ENCODE data around the gene DIS3L.
"Not testable (repeated sequence)": the region's sequence is repeated elsewhere in the genome, so short reads cannot be mapped to it uniquely, and the experiment has no call there.

Gene DIS3L

DNA sequence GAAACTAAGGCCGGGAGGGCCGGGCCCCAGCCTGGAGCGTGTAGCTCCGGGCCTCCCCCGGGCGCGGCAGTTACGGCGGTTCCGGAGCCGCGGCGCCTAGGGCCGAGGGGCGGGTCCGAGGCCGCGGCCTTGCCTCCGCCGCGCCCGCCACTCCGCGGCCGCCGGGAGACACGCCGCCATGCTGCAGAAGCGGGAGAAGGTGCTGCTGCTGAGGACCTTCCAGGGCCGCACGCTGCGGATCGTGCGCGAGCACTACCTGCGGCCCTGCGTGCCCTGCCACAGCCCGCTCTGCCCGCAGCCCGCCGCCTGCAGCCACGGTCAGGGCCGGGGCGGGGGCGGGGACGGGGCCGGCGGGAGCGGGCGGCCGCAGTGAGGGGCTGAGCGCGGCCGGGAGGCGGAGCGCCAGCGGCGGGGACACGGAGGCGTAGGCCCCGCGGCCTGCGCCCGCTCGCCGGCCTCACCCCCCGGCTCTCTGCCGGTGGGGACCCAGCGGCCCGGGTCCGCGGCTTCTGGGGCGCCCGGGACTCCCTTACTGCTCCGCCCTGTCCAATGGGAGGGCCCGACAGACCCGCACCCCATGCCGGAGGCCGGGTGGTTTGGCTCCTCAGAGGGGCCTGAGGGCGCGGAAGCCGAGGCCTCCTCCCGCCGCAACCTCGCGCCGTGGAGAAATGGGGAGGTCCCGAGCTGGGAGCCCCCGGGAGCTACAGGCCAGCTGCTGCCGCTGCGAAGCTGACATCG lies at the start of gene DIS3L:
Gene DIS3L, plus strand, starts transcription at position 150 of the 738 bp plus-strand sequence. Its CDS starts 29 bp downstream, at position 179.
- peak; percentile 30 to 47 (median 33) for DNase-seq (ENCODE audit: low read depth in 3 of 3)

GRCh38 chr15:66245832-66246231 lies 47.5 kb upstream of the DIS3L start:
- not testable (repeated sequence) for DNase-seq (ENCODE audit: low read depth in 3 of 3)

- no peak for DNase-seq (ENCODE audit: low read depth in 3 of 3)
Observed at GRCh38 chr15:66246937-66247336, 46.4 kb upstream of the DIS3L start.

GRCh38 chr15:66249605-66250174 lies 43.7 kb upstream of the DIS3L start:
- no peak for DNase-seq (ENCODE audit: low read depth in 3 of 3)

DNA sequence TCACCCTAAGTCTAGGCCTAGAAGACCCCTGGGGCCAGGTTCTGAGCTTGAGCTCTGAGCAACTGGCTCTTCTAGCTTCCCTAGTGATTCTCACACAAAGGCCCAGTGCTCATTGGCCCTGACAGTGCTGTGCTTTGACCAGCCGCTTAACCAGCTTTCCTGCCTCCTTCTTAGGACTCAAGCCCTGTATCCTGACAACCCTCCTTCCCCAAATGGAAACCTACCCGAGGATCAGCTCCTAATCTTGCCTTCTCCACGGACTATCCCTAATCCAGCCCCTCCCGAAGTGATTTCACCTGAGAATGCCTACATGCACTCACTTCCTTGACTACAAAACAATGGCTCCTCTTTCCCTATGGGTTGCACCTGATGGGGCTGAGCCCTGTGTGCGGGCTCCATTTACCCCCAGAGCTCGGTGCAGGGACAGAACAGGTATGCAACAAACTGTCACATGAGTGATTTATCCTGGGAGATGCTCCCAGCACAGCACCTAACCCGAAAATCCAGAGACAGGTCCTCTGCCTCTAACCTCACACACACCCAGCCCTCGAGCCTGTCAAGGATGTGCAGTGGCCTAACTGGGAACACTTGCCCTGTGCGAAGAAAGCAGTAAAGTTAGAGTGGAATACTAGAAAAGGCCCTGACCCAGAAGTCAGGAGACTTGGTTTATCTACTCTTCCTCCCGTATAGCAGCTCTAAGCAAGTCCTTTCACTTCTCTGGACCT lies 42.1 kb upstream of the DIS3L start:
- DNase-seq (ENCODE audit: low read depth in 3 of 3) = no peak

DNA sequence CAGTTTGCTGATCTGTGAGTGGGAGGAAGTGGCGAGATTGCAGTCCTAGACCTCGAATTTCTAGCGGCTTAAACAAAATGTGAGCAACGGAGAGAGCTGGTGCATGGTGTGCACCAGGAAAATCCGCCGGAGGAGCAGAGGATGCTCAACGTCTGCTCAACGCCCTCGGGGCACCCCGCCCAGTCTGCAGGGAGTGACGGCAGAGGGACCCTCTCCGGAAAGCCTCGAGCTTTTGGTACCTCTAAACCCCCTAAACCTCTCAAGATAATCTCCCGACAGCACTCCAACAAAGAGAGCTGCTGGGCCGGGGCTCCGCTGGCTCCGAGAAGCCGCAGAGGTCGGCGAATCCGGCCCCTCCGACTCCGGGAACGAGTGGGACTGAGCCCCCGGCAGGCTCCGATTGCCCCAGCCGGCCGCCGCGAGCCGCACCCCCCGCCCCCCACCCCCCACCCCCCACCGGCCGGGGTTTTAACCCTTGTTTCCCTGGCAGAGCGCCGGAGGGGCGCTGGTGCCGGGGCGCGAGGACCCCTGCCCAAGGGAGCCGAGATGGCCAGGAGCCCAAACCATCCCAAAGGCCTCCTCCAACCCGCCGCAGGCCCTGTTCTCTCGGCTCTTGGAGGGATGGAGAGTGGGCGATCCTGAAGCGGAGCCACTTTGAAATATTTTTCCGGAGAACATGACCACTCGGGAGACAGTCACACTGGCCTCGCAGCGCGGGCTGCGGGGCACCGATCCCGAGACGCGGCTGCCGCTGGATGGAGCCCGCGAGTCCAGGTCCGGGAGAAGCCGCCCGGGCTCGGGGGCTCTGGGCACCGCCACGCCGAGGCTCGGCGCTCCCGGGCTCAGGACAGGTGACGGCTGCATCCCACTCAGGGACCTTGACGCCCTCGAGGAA lies 41.3 kb upstream of the DIS3L start:
- DNase-seq (ENCODE audit: low read depth in 3 of 3) = peak in 2 of 3 donors; percentile 17 to 58

DNA sequence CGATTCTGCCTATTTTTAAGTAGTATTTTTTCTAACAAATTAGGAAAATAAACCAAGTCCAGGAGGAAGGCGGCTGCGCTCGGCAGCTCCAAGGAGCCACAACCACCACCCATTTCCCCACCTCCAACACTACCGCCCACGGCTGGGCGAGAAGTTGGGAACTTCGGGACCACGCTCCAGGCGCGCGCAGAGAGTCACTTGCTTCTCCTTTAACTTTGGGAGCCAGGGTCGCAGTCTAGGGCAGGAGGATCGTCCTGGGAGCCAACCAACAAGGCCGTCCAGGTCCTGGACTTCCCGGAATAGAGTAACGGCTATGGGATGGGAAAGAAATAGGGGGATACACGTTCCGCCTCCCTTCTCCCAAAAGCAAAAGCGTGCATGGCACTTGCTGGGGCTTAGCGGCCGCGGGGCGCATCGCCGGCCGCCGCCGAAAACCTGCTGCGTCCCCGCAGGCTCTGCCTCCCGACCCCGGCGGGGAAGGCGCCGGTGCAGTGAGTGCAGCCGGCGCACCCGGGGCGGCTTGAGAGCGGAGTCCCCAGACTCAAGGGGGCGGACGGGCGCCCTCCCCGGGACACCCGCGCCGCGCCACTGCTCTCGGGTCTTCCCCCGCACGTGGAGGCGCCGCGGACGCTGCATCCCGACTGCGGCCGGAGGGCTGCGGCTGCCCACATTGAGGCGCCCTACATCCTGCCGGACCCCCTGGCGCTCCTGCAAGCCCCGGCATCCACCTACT lies 40.5 kb upstream of the DIS3L start:
- DNase-seq (ENCODE audit: low read depth in 3 of 3) = no peak

GRCh38 chr15:66253418-66254088 lies 39.8 kb upstream of the DIS3L start, which contains the start of gene MEGF11:
Gene MEGF11, minus strand, starts transcription at chr15:66253750. Its CDS starts 125,347 bp downstream, at chr15:66128403.
- DNase-seq (ENCODE audit: low read depth in 3 of 3) = no peak

DNA sequence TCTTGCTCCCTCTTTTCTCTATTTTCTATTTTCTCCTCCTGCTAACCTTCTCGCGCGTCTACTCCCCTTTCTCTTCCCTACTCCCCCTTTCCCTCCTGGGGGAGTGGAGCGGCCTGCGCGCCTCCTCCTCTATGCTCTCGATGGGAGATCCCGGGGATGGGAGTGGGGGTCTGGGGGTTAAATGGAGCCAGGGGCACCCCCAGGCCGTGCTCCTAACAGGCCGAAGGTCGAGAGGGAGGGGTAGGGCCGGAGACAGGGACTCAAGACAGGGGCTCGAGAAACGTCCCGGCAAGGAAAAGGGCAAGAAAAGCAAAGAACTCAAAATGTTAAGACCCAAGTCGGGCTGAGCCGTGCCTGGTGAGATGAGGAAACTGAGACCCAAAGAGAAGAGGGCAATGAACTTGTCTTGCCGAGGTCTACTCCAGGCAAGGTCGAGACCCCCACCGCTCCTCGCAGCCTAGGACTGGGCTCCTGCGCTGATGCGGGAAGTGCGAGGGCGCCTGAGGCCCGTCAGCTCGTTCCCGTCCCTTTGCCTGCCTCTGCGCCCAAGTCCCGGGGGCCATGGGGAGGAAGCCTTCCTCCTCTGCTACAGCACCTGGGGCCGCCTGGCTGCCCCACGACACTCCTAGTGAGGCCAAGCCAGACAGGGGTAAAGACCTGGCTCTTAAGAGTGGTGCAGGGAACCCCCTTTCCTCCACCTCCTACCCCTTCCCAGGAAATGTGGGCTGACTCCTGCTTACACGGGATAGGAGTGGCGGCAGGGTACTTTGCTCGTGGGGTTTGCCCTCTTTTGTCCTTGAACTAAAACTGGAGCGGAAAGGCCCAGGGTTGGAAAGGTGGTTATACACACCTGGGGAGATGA lies 39.0 kb upstream of the DIS3L start:
- DNase-seq (ENCODE audit: low read depth in 3 of 3) = no peak

DNA sequence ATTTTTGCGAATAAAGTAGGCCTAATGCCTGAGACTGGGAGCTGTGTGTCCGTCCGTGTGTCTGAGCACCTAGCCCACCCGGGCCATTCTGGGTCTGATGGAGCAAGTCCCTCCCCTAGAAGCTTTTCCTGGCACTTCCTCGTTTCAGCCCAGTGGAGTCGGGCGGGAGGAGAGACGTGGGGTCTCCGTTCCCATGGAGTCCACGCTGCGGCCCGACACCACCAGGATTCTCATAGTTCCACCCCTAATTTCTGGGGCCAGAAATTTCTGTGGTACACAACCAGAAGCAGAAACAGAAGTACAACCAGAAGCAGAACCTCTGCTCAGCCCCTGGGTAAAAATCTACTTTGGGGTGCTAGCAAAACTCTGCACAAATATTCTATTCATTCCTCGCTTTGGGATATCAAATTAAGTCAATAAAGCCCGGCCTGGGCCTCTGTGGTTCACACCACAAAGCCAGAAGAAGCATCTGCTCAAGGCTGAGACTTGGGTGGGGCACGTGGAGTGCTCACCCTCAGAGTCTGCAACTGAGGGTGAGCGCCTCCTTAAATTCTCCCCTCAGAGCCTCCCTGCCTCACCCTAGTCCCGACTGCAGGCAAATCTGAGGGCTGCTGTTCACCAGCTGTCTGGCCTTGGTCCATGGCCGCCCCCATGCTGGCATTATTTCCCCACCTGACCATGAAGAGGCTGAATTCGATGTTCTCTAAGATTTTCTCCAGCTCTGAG lies 38.3 kb upstream of the DIS3L start:
- no peak for DNase-seq (ENCODE audit: low read depth in 3 of 3)

DNA sequence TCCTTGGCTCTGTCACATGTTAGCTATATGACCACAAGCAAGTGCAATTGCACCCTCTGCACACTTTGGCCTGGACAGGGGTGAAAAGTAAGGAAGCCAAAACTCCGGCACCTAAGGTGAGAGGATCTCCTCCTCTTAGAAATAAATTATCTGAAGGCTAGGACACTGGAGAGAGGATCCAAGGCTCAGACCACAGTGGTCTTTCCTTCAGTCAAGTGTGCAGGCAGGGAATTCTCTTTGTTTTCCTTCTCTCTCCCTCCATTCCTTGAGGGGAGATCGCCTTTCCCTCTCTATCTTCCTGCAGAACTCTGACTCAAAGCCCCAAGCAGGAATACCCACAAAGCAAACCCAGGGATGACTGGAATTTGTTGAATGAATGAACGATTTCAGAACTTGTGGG lies 36.7 kb upstream of the DIS3L start:
- no peak for DNase-seq (ENCODE audit: low read depth in 3 of 3)

- no peak for DNase-seq (ENCODE audit: low read depth in 3 of 3)
Observed at GRCh38 chr15:66261056-66261455, 32.3 kb upstream of the DIS3L start.

GRCh38 chr15:66262837-66263236 lies 30.5 kb upstream of the DIS3L start:
- not testable (repeated sequence) for DNase-seq (ENCODE audit: low read depth in 3 of 3)

DNA sequence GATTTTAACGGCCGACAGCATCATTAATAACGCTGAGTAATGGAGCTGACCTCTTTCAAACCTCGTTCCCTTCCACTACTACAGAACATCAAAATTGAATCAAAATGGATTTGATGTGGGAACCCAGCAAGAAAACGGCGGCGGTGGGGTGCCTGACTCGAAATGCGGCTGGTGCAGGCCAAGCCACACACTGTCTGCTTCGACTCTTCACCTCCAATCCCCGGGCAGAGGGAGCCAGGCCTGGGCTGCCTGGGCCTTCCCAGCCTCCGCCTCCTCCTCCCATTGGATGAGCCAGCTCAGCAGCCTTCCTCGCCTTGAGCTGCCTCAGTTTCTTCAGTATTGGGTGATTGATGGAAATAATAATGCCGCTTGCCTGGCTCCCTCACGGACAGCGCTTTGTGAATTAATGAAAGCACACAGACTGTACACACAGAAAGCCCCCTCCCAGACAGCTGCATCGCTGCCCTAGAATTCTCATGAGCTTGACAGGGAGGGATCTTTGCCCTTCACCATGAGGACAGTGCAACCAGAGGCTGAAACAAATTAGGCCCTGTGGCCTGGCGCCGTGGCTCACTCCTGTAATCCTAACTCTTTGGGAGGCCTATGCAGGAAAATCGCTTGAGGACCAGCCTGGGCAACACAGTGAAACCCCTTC lies 28.4 kb upstream of the DIS3L start:
- no peak for DNase-seq (ENCODE audit: low read depth in 3 of 3)

DNA sequence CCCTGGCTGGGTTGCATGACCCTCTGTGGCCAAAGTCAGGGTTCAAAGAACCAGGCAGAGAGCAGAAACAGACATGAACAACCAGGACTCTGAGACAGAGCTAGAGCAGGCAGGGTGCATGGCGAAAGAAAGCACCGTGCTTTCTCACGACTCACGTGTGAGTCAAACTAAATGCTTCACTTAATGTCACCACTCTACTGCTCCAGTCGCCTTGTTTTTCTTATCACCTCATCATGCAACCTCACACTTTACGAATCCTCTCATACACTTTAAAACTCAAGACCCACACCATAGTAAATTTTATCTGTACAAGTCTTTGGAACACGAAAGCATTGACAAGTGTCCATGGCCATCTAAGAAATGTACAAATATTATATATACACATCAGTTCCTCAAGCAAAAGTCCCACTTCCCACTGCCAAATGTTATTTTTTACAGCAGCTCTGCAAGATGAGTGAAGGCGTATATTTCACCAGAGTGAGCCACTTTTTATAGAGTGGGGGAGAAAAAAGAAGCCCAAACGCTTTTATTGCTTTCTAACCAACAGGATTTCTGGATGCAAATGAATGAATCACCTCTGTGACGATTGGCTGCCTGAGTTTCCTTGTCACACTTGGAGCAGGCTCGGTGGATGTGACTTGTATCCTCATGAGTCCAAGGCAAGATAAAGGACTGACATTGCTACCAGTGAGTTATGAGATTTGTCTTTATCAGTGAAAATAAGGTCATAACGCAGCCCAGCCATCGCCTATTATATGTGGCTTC lies 23.9 kb upstream of the DIS3L start:
- DNase-seq (ENCODE audit: low read depth in 3 of 3) = no peak

DNA sequence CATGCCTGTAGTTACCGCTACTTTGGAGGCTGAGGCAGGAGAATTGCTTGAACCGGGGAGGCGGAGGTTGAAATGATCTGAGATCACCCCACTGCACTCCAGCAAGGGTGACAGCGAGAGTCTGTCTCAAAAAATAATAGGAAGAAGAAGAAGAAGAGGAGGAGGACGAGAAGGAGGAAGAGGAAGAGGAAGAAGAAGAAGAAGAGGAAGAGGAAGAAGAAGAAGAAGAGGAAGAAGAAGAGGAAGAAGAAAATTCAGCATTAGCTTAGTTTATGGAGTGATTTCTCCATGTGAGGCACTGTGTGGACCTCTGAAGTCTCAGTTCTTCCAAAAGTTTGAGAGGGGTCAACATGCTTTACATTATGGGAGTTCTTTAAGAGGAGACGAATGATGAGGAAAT lies 22.4 kb upstream of the DIS3L start:
- no peak for DNase-seq (ENCODE audit: low read depth in 3 of 3)

GRCh38 chr15:66275352-66275751 lies 18.0 kb upstream of the DIS3L start:
- no peak for DNase-seq (ENCODE audit: low read depth in 3 of 3)

DNA sequence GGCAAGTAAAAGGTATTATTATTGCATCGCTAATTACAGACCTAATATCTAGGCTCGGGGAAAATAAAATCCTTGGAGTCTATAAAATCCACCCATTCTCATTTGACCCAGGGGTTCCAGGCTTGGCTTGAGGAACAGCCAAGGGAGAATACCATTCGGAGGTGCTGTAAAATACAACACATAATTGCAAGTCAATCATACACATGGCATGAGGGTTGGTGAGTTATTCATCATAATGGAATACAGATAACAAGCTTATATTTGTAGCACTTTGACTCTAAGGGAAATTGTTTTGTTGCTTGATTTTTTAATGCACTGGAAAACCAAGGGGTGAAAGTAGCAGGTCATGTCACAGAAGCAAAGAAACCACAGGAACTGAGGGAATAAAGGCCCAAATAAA lies 16.8 kb upstream of the DIS3L start:
- no peak for DNase-seq (ENCODE audit: low read depth in 3 of 3)
